Measurements from ENCODE around the gene GATA3.

GATA3 gene

GRCh38 chr10:8054494-8055407, at the start of gene GATA3:
TSS of gene GATA3 (plus strand) at chr10:8054688. CDS start at chr10:8055656, 968 bp downstream.
- peak within 1 kb of the TSS; percentile 51 for H3K4me3 ChIP-seq (ENCODE audit: control insufficient read depth, low read depth, low read length)
- no peak for DNase-seq (ENCODE audit: low read depth)
- no peak for TF ChIP-seq CTCF (IDR thresholded peaks at IDR 0.05; ENCODE audit: control insufficient read depth, insufficient read depth, low read depth, low read length, missing control alignments)

- no peak for DNase-seq (ENCODE audit: low read depth)
- no peak for TF ChIP-seq CTCF (IDR thresholded peaks at IDR 0.05; ENCODE audit: control insufficient read depth, insufficient read depth, low read depth, low read length, missing control alignments)
- no peak overlapping the region for H3K4me3 ChIP-seq (ENCODE audit: control insufficient read depth, low read depth, low read length)
Observed at GRCh38 chr10:8006274-8006999, 48.1 kb upstream of the GATA3 start.

- no peak for DNase-seq (ENCODE audit: low read depth)
- TF ChIP-seq CTCF (IDR thresholded peaks at IDR 0.05; ENCODE audit: control insufficient read depth, insufficient read depth, low read depth, low read length, missing control alignments), result no peak
Observed at GRCh38 chr10:8009031-8009430, 45.5 kb upstream of the GATA3 start.

GRCh38 chr10:8013006-8013405, 41.5 kb upstream of the GATA3 start:
- no peak overlapping the region for H3K4me3 ChIP-seq (ENCODE audit: control insufficient read depth, low read depth, low read length)
- TF ChIP-seq CTCF (IDR thresholded peaks at IDR 0.05; ENCODE audit: control insufficient read depth, insufficient read depth, low read depth, low read length, missing control alignments), result no peak
- no peak for DNase-seq (ENCODE audit: low read depth)

More at GRCh38 chr10:8009031-8009430, 45.5 kb upstream of the GATA3 start:
- H3K4me3 ChIP-seq (ENCODE audit: control insufficient read depth, low read depth, low read length), result no peak overlapping the region

- DNase-seq (ENCODE audit: low read depth), result no peak
- no peak for TF ChIP-seq CTCF (IDR thresholded peaks at IDR 0.05; ENCODE audit: control insufficient read depth, insufficient read depth, low read depth, low read length, missing control alignments)
- H3K4me3 ChIP-seq (ENCODE audit: control insufficient read depth, low read depth, low read length), result no peak overlapping the region
Observed at GRCh38 chr10:8013619-8014018, 40.9 kb upstream of the GATA3 start.

GRCh38 chr10:8014649-8015048, 39.8 kb upstream of the GATA3 start:
- no peak overlapping the region for H3K4me3 ChIP-seq (ENCODE audit: control insufficient read depth, low read depth, low read length)
- no peak for TF ChIP-seq CTCF (IDR thresholded peaks at IDR 0.05; ENCODE audit: control insufficient read depth, insufficient read depth, low read depth, low read length, missing control alignments)
- DNase-seq (ENCODE audit: low read depth), result no peak

Data from AG09309 (cell line).